OCI-LY7 (cell line): ENCODE data around the gene ITIH1. TPM values are rescaled to one million over a fixed set of nuclear protein-coding genes. Genes with fewer than 3 reads are reported as not detected.
A peak's percentile ranks its signal among the peaks of the same experiment; 100 is the strongest.

ENCODE experiments used
- BruUV-seq: library from RNA; stranded (reverse); fragments of 400-500 nt; replicated peaks from 2 replicates; lab custom pipeline; 2021; lab: Mats Ljungman, UMichigan
- CTCF ChIA-PET: fragments of 300-600 bp; sonication (Branson Sonifier 250); formaldehyde crosslinking; loops from one replicate; lab custom pipeline; 2022; ENCODE audit warnings: antibody characterized with exemption; ENCODE audit not compliant: unreplicated experiment; lab: Charles Lee
- POLR2A ChIA-PET: fragments of 300-600 bp; sonication (Branson Sonifier 250); formaldehyde crosslinking; loops from one replicate; lab custom pipeline; 2022; ENCODE audit warnings: antibody characterized with exemption; lab: Charles Lee
- DNase-seq: peaks from one replicate; pipeline ENCODE4 v3.0.0-alpha.2; 2015; ENCODE audit warnings: low spot score
- H2AFZ ChIP-seq: fragments of 200-600 bp; sonication (generic), shearing (Covaris generic); 2 replicates; pipeline ENCODE4 v1.6.1; 2014; ENCODE audit warnings: mild to moderate bottlenecking, antibody characterized with exemption, low read length, moderate library complexity
- H3K27ac ChIP-seq: fragments of 200-600 bp; sonication (generic); 2 replicates; pipeline ENCODE4 v1.5.1; 2014; ENCODE audit warnings: mixed run types, low read depth, mild to moderate bottlenecking, moderate library complexity, low read length, inconsistent platforms; ENCODE audit not compliant: poor library complexity, severe bottlenecking
- H3K36me3 ChIP-seq: fragments of 200-600 bp; sonication (generic); 2 replicates; pipeline ENCODE4 v1.6.1; 2014; ENCODE audit warnings: mild to moderate bottlenecking, antibody characterized with exemption, low read length, moderate library complexity, mixed read lengths; ENCODE audit not compliant: insufficient read depth
- H3K4me1 ChIP-seq: fragments of 200-600 bp; sonication (generic); 2 replicates; pipeline ENCODE4 v1.5.1; 2014; ENCODE audit warnings: mild to moderate bottlenecking, low read length; ENCODE audit not compliant: insufficient read depth, poor library complexity, severe bottlenecking
- H3K4me2 ChIP-seq: fragments of 200-600 bp; sonication (generic); 2 replicates; pipeline ENCODE4 v1.6.1; 2014; ENCODE audit warnings: mild to moderate bottlenecking, low read length
- H3K4me3 ChIP-seq: fragments of 200-600 bp; sonication (generic); 2 replicates; pipeline ENCODE4 v1.5.1; 2014; ENCODE audit warnings: mild to moderate bottlenecking, low read depth, low read length; ENCODE audit not compliant: poor library complexity, severe bottlenecking
- H3K79me2 ChIP-seq: fragments of 200-600 bp; sonication (generic); 2 replicates; pipeline ENCODE4 v1.6.1; 2016; ENCODE audit warnings: low read depth, mild to moderate bottlenecking, low read length, moderate library complexity, mixed read lengths; ENCODE audit not compliant: insufficient read depth
- H3K9me2 ChIP-seq: fragments of 200-600 bp; sonication (generic); 2 replicates; pipeline ENCODE4 v1.6.1; 2016; ENCODE audit warnings: mild to moderate bottlenecking, low read length, mixed read lengths; ENCODE audit not compliant: insufficient read depth
- H3K9me3 ChIP-seq: fragments of 200-600 bp; sonication (generic); 2 replicates; pipeline ENCODE4 v1.6.1; 2014; ENCODE audit warnings: mild to moderate bottlenecking, mixed run types, low read length, mixed read lengths
- H4K20me1 ChIP-seq: fragments of 200-600 bp; sonication (generic); 2 replicates; pipeline ENCODE4 v1.6.1; 2014; ENCODE audit warnings: mild to moderate bottlenecking, antibody characterized with exemption, low read length, moderate library complexity, mixed read lengths; ENCODE audit not compliant: insufficient read depth
- EZH2phosphoT487 ChIP-seq: fragments of 200-600 bp; sonication (generic); IDR thresholded peaks from 2 replicates; pipeline ENCODE4 v1.6.1; 2018; ENCODE audit warnings: low read depth, borderline replicate concordance, mild to moderate bottlenecking, mixed run types, antibody characterized with exemption, low read length, moderate library complexity, mixed read lengths
- intact Hi-C: fragments of 100-400 bp; cut with micrococcal nuclease; formaldehyde crosslinking; loops from one replicate; pipeline ENCODE4 v1.10.0; 2022; ENCODE audit not compliant: unreplicated experiment
- total RNA-seq, 2 experiments: library from RNA; depleted of rRNA in 1 of 2; stranded (reverse); fragments of >200 nt in 1 of 2; shearing (Covaris generic) in 1 of 2; gene quantifications; 2 replicates each; pipeline ENCODE4 v1.2.3, GENCODE V29; 2014 to 2022
- TF ChIP-seq, protein P1 (sequence below): fragments of 200-600 bp; sonication (generic); conservative IDR thresholded peaks from 2 replicates; pipeline ENCODE4 v1.5.1; 2014; ENCODE audit warnings: mild to moderate bottlenecking, antibody characterized with exemption, low read length, moderate library complexity, mixed read lengths

ITIH1 gene
- total RNA-seq, 2 experiments from 2014 or later: not detected

DNA sequence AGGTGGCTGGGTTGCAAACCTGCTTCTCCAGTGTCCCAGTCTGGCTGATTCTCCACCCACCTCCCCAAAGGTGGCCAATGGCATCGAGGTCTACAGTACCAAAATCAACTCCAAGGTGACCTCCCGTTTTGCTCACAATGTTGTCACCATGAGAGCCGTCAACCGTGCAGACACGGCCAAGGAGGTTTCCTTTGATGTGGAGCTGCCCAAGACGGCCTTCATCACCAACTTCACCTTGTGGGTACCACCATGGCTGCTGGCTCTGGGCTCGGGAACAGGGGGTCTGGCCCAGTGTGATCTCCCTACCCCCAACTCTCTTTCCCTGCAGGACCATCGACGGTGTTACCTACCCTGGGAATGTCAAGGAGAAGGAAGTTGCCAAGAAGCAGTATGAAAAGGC is 19.0 kb downstream of the ITIH1 start:
- Histone ChIP-seq H2AFZ (no peak overlapping the region), H4K20me1 (no peaks in the 10 kb centered on the region), H3K27ac (no peak overlapping the region), H3K4me3 (no peak overlapping the region), H3K4me2 (no peak overlapping the region), H3K79me2 (no peaks in the 10 kb centered on the region), H3K36me3 (no peaks in the 10 kb centered on the region), H3K4me1 (no peaks in the 10 kb centered on the region), H3K9me3 (no peaks in the 10 kb centered on the region), H3K9me2 (no peaks in the 10 kb centered on the region)
- ChIA-PET POLR2A (no interaction called here), CTCF (no interaction called here)
- no peak for TF ChIP-seq EZH2phosphoT487
- TF ChIP-seq, protein P1, sequence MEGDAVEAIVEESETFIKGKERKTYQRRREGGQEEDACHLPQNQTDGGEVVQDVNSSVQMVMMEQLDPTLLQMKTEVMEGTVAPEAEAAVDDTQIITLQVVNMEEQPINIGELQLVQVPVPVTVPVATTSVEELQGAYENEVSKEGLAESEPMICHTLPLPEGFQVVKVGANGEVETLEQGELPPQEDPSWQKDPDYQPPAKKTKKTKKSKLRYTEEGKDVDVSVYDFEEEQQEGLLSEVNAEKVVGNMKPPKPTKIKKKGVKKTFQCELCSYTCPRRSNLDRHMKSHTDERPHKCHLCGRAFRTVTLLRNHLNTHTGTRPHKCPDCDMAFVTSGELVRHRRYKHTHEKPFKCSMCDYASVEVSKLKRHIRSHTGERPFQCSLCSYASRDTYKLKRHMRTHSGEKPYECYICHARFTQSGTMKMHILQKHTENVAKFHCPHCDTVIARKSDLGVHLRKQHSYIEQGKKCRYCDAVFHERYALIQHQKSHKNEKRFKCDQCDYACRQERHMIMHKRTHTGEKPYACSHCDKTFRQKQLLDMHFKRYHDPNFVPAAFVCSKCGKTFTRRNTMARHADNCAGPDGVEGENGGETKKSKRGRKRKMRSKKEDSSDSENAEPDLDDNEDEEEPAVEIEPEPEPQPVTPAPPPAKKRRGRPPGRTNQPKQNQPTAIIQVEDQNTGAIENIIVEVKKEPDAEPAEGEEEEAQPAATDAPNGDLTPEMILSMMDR: no peak
- DNase-seq: no peak
- intact Hi-C loops: no loop called here
- BruUV-seq: no TSS peak

DNA sequence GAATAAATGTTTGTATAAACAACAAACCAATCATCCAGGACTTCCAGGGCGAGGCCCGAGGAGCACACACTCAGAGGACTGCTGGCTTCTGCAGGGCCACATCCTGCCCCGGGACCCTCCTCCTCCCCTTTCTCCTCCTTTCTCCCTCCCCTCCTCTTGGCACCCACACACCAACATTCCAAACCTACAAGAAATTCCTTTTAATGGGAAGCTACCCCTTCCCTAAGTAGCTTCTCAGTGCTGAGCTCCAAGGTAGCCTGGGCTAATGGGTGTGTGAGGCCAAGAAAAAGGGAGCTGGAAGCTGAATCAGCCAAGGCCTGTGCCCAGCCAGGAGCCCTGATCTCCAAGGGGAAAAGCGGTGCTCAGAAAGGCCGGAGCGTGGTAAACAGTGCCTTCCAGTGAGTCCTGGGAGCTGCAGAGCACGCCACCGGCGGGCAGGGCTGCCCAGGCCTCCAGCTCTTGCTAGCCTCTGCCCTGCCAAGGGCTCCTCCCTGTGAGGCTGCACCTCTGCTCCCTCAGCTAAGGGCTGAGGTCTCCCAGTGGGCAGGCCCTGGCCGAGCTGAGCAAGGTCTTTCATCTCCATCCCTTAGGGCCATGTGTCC is 21.1 kb downstream of the ITIH1 start:
- no peak for TF ChIP-seq EZH2phosphoT487
- TF ChIP-seq, protein P1: no peak
- H4K20me1 ChIP-seq: no peaks in the 10 kb centered on the region
- H3K4me2 ChIP-seq: no peak overlapping the region
- no peak for DNase-seq
- H3K27ac ChIP-seq: no peak overlapping the region
- ChIA-PET CTCF (interaction anchor here (0.9 kb wide), 1 partner anchor 13 kb away, joined by 3 read pairs; no protein-coding TSS in a partner anchor), POLR2A (interaction anchor here (0.5 kb wide), 1 partner anchor 631 kb away, joined by 3 read pairs; no protein-coding TSS in a partner anchor)
- no peaks in the 10 kb centered on the region for H3K4me1 ChIP-seq
- intact Hi-C loops: no loop called here
- no peak overlapping the region for H2AFZ ChIP-seq
- H3K9me2 ChIP-seq: no peaks in the 10 kb centered on the region
- H3K9me3 ChIP-seq: no peaks in the 10 kb centered on the region
- H3K79me2 ChIP-seq: no peaks in the 10 kb centered on the region
- no TSS peak for BruUV-seq
- H3K4me3 ChIP-seq: no peak overlapping the region
- no peaks in the 10 kb centered on the region for H3K36me3 ChIP-seq

DNA sequence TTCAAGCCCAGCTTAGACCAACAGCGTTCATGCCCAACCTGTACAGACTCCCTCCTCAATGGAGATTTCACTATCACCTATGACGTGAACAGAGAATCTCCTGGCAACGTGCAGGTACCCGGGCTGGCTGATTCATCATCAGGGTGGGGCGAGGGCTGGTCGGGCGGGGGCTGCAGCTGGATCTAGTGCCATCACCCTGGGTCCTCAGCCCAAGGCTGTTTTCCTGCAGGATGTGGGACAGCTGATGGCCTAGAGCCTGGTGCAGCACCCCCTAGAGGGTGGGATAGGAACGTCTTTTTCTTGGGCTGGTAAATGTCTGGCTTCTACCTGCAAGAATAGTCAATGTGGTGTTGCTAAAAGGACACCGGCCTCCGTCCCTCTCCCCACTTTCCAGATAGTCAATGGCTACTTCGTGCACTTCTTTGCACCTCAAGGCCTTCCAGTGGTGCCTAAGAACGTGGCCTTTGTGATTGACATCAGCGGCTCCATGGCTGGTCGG is 21.6 kb downstream of the ITIH1 start:
- TF ChIP-seq, protein P1: peak; percentile 80
- TF ChIP-seq EZH2phosphoT487: no peak
- no TSS peak for BruUV-seq
- peak; percentile 41 for DNase-seq
- Histone ChIP-seq H3K9me2 (no peaks in the 10 kb centered on the region), H3K4me1 (no peaks in the 10 kb centered on the region), H4K20me1 (no peaks in the 10 kb centered on the region), H3K36me3 (no peaks in the 10 kb centered on the region), H3K79me2 (no peaks in the 10 kb centered on the region), H3K4me2 (no peak overlapping the region), H2AFZ (no peak overlapping the region), H3K27ac (no peak overlapping the region), H3K9me3 (no peaks in the 10 kb centered on the region), H3K4me3 (no peak overlapping the region)
- CTCF ChIA-PET: interaction anchor here (0.9 kb wide), 1 partner anchor 13 kb away, joined by 3 read pairs; no protein-coding TSS in a partner anchor
- intact Hi-C loops: no loop called here
- POLR2A ChIA-PET: interaction anchor here (0.5 kb wide), 1 partner anchor 631 kb away, joined by 3 read pairs; no protein-coding TSS in a partner anchor
